HG03378 (cell line): ENCODE data around the gene FOSL2.

Experiments
- ATAC-seq: cut with Tn5 transposase; IDR thresholded peaks from one replicate; pipeline ENCODE4 v1.9.1; 2021; ENCODE audit warnings: mild to moderate bottlenecking, moderate library complexity; ENCODE audit not compliant: unreplicated experiment

Gene FOSL2

GRCh38 chr2:28356095-28356911 is 36.4 kb upstream of the FOSL2 start:
- no peak for ATAC-seq

GRCh38 chr2:28357055-28357454 is 35.6 kb upstream of the FOSL2 start:
- no peak for ATAC-seq

GRCh38 chr2:28357948-28358667 is 34.5 kb upstream of the FOSL2 start:
- no peak for ATAC-seq

GRCh38 chr2:28358668-28359201 is 33.9 kb upstream of the FOSL2 start:
- ATAC-seq: no peak

GRCh38 chr2:28359222-28360057 is 33.2 kb upstream of the FOSL2 start:
- peak; percentile 77 for ATAC-seq

- ATAC-seq: no peak
Observed at GRCh38 chr2:28360058-28360717, 32.5 kb upstream of the FOSL2 start.

GRCh38 chr2:28360718-28361293 is 31.9 kb upstream of the FOSL2 start:
- no peak for ATAC-seq

GRCh38 chr2:28361991-28362710 is 30.5 kb upstream of the FOSL2 start:
- ATAC-seq: no peak

GRCh38 chr2:28362991-28363521 is 29.6 kb upstream of the FOSL2 start:
- no peak for ATAC-seq

- ATAC-seq: no peak
Observed at GRCh38 chr2:28363686-28364280, 28.9 kb upstream of the FOSL2 start.

GRCh38 chr2:28364610-28365009 is 28.0 kb upstream of the FOSL2 start:
- ATAC-seq: no peak

GRCh38 chr2:28365158-28365557 is 27.5 kb upstream of the FOSL2 start:
- no peak for ATAC-seq

GRCh38 chr2:28366149-28366495 is 26.5 kb upstream of the FOSL2 start:
- no peak for ATAC-seq

- no peak for ATAC-seq
Observed at GRCh38 chr2:28366496-28367282, 26.0 kb upstream of the FOSL2 start.

- ATAC-seq: no peak
Observed at GRCh38 chr2:28367667-28368356, 24.8 kb upstream of the FOSL2 start.

GRCh38 chr2:28368357-28368798 is 24.3 kb upstream of the FOSL2 start:
- no peak for ATAC-seq

GRCh38 chr2:28369358-28369757 is 23.3 kb upstream of the FOSL2 start:
- ATAC-seq: no peak

GRCh38 chr2:28370354-28370753 is 22.3 kb upstream of the FOSL2 start:
- no peak for ATAC-seq
